ENCODE results near the gene TNFRSF13B.

DNA sequence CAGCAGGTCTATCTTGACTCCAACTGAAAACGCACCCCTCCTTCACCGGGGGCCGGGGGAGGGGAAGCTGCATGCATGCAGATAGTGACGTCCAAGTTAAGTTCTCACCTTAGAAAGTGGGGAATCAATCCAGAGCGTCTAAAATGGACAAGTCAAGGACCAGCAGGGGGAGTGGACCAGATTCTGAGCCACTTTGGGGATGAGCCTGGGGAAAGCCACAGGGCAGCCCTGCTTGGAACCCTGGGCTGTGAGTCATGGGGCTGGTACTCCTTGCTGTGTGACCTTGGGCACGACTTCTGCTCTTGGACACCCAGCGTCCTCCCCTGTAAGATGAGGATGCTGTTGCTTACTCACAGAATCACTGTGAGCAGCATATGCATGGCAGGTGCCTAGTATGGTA is 9.1 kb downstream of the TNFRSF13B start:
- TF ChIP-seq, protein P1, sequence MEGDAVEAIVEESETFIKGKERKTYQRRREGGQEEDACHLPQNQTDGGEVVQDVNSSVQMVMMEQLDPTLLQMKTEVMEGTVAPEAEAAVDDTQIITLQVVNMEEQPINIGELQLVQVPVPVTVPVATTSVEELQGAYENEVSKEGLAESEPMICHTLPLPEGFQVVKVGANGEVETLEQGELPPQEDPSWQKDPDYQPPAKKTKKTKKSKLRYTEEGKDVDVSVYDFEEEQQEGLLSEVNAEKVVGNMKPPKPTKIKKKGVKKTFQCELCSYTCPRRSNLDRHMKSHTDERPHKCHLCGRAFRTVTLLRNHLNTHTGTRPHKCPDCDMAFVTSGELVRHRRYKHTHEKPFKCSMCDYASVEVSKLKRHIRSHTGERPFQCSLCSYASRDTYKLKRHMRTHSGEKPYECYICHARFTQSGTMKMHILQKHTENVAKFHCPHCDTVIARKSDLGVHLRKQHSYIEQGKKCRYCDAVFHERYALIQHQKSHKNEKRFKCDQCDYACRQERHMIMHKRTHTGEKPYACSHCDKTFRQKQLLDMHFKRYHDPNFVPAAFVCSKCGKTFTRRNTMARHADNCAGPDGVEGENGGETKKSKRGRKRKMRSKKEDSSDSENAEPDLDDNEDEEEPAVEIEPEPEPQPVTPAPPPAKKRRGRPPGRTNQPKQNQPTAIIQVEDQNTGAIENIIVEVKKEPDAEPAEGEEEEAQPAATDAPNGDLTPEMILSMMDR (IDR thresholded peaks at IDR 0.05; ENCODE audit: extremely low read depth in 1 of 2, insufficient read depth in 1 of 2, low read depth in 1 of 2, low read length in 2 of 2): no peak
- no peak for TF ChIP-seq EZH2 (IDR thresholded peaks at IDR 0.05; ENCODE audit: borderline replicate concordance, low read depth, low read length, severe bottlenecking)
